T-cell (primary cell): ENCODE results near the gene CRYBG3. TPM values are rescaled to one million over a fixed set of nuclear protein-coding genes. Genes with fewer than 3 reads are reported as not detected.

Experiments used
- ATAC-seq, 4 experiments: fragments of 200-7000 bp in 3 of 4; fragments of 150-1000 bp in 1 of 4; cut with Tn5 transposase; replicated peaks in 1 of 4; 1 replicate in 3 of 4; 2 replicates in 1 of 4; pipeline ENCODE4 v1.10.0; 2021; ENCODE audit warnings: moderate library complexity in 3 of 4, mild to moderate bottlenecking in 2 of 4, moderate number of reproducible peaks in 1 of 4
- CTCF ChIA-PET, 2 donors: fragments of 300-600 bp; sonication (Branson Sonifier 250); formaldehyde crosslinking; loops; one replicate each; lab custom pipeline; 2022; ENCODE audit warnings: antibody characterized with exemption in 2 of 2; lab: Charles Lee
- POLR2A ChIA-PET, 2 donors: fragments of 300-600 bp; sonication (Branson Sonifier 250); formaldehyde crosslinking; loops; one replicate each; lab custom pipeline; 2022; ENCODE audit warnings: antibody characterized with exemption in 2 of 2; lab: Charles Lee
- DNase-seq, 35 experiments: peaks; one replicate each; pipeline versions ENCODE4 v3.0.0 to v3.0.0-alpha.2; 2013 to 2023
- H3K27ac ChIP-seq: one replicate; pipeline ENCODE4 v1.5.1; 2013; ENCODE audit warnings: low read length
- H3K27me3 ChIP-seq, 2 experiments: replicated peaks in 1 of 2; 1 replicate in 1 of 2; 2 replicates in 1 of 2; pipeline versions ENCODE4 v1.6.1 to v1.7.0; 2013; ENCODE audit warnings: low read length in 1 of 2, mixed read lengths in 1 of 2; ENCODE audit not compliant: control insufficient read depth in 2 of 2, insufficient read depth in 2 of 2; ENCODE audit errors: extremely low read depth in 1 of 2
- H3K36me3 ChIP-seq, 2 donors: 1 replicate in 1 of 2; 2 replicates in 1 of 2; pipeline versions ENCODE4 v1.6.1 to v1.7.0; 2013; ENCODE audit warnings: low read length in 1 of 2; ENCODE audit not compliant: control insufficient read depth in 2 of 2, insufficient read depth in 1 of 2; ENCODE audit errors: extremely low read depth in 1 of 2
- H3K4me1 ChIP-seq, 2 experiments: 1 replicate in 1 of 2; 2 replicates in 1 of 2; pipeline versions ENCODE4 v1.6.1 to v1.7.0; 2013; ENCODE audit warnings: low read length in 2 of 2, mixed read lengths in 1 of 2; ENCODE audit not compliant: insufficient read depth in 2 of 2, control insufficient read depth in 1 of 2; ENCODE audit errors: extremely low read depth in 1 of 2
- H3K4me3 ChIP-seq, 2 donors: 1 replicate in 1 of 2; 2 replicates in 1 of 2; pipeline versions ENCODE4 v1.5.1 to v1.7.0; 2013; ENCODE audit warnings: mild to moderate bottlenecking in 2 of 2, low read length in 1 of 2, moderate library complexity in 1 of 2; ENCODE audit not compliant: control insufficient read depth in 1 of 2; ENCODE audit errors: extremely low read depth in 1 of 2
- H3K9me3 ChIP-seq: 2 replicates; pipeline ENCODE4 v1.7.0; 2013
- H3K27ac Mint-ChIP-seq, 2 donors: one replicate each; pipeline ENCODE4 v1.8.0; 2020 to 2021; ENCODE audit warnings: mild to moderate bottlenecking in 2 of 2, mixed read lengths in 2 of 2
- H3K27me3 Mint-ChIP-seq, 2 donors: one replicate each; pipeline ENCODE4 v1.8.0; 2021 to 2022; ENCODE audit warnings: mixed read lengths in 2 of 2
- H3K36me3 Mint-ChIP-seq: one replicate; pipeline ENCODE4 v1.8.0; 2021; ENCODE audit warnings: mixed read lengths
- H3K4me1 Mint-ChIP-seq, 3 donors: one replicate each; pipeline ENCODE4 v1.8.0; 2020 to 2022; ENCODE audit warnings: mixed read lengths in 3 of 3, mild to moderate bottlenecking in 1 of 3
- H3K4me3 Mint-ChIP-seq, 3 donors: one replicate each; pipeline ENCODE4 v1.8.0; 2020 to 2022; ENCODE audit warnings: mild to moderate bottlenecking in 3 of 3, mixed read lengths in 3 of 3, moderate library complexity in 3 of 3
- H3K9me3 Mint-ChIP-seq, 3 donors: one replicate each; pipeline ENCODE4 v1.8.0; 2020 to 2022; ENCODE audit warnings: mixed read lengths in 3 of 3
- WGBS: methylation state at CpG from one replicate; pipeline ENCODE4 v1.1.5; 2013; ENCODE audit warnings: missing lambda C conversion rate; ENCODE audit not compliant: insufficient coverage; 5-methylcytosine and 5-hydroxymethylcytosine counted together
- total RNA-seq, 35 experiments: library from RNA in 6 of 35; stranded (reverse) in 6 of 35; fragments of 120-200 nt in 1 of 35; gene quantifications; one replicate each; pipeline versions ENCODE4 v1.2.1 to v1.2.4 and lab custom pipeline; 2013 to 2026

The CRYBG3 gene
- total RNA-seq, 5 donors from 2014 or later (not counting 1 experiment from before 2014, with no cell fraction given), result 3.1 to 5.8 (median 5.3) TPM

GRCh38 chr3:97892852-97893251, 71.0 kb downstream of the CRYBG3 start:
- Mint-ChIP-seq H3K27me3 (no peaks in the 10 kb centered on the region), H3K4me1 (no peaks in the 10 kb centered on the region), H3K9me3 (no peaks in the 10 kb centered on the region), H3K36me3 (peaks cover 29% of the 10 kb centered on the region), H3K27ac (no peak overlapping the region), H3K4me3 (no peak overlapping the region)
- Histone ChIP-seq H3K4me3 (no peak overlapping the region), H3K36me3 (no peaks in the 10 kb centered on the region), H3K27ac (no peak overlapping the region), H3K4me1 (no peaks in the 10 kb centered on the region), H3K27me3 (no peaks in the 10 kb centered on the region), H3K9me3 (no peaks in the 10 kb centered on the region)
- ATAC-seq, result no peak
- ChIA-PET CTCF (no interaction called here), POLR2A (interaction anchor here in 1 of 2 donors (0.7 kb wide), 1 partner anchor 677 kb away, joined by 4 read pairs; no protein-coding TSS in a partner anchor)
- DNase-seq, result no peak
- no CpG with 5 or more reads among the region's 1 CpG for WGBS

DNA sequence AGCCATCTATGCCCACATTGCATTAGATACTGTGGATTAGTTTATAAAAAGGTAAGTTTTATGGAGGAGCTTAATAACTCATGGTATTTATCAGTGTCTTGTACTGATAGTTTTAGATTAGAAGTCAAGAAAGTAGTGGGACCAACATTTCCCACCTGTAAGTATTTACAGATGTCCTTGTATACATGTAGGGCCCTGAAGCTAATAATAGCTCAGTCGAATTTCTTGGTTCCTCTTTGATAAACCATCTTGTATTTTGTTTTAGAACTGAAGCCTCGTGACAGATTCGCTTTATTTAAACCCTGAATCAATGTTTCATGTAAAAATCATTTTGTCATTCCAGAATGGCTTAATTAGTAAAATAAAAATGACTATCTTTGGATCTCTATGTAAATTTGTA, 73.4 kb downstream of the CRYBG3 start:
- no peak overlapping the region for H3K4me3 ChIP-seq
- CTCF ChIA-PET, result interaction anchor here in 1 of 2 donors (0.7 kb wide), 1 partner anchor 74 kb away, joined by 4 read pairs; the partner anchor contains the start of gene CRYBG3
- WGBS, result no CpG with 5 or more reads among the region's 3 CpGs

DNA sequence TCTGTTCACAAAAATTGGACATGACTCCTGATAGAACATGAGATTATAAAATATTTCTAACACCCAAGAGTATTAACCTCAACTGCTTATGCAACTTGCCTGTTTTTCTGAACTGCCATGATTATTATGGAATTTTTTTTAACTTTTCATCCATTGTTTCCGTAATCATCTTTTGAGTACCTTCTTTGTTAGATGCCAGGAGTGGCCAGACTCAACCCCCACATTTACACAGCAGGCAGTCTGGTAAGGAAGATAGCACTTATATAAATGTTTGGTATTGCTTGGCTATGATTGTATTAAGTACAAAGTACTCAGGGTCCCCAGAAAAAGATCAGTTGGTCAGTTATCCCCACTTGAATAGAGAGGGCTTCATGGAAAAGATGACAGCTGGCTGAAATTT, 74.3 kb downstream of the CRYBG3 start:
- DNase-seq, result no peak
- ChIA-PET CTCF (interaction anchor here in 1 of 2 donors (0.5 kb wide), 1 partner anchor 173 kb away, joined by 3 read pairs; no protein-coding TSS in a partner anchor), POLR2A (no interaction called here)
- Histone ChIP-seq H3K4me1 (no peaks in the 10 kb centered on the region), H3K9me3 (no peaks in the 10 kb centered on the region), H3K4me3 (no peak overlapping the region), H3K27ac (no peak overlapping the region), H3K27me3 (no peaks in the 10 kb centered on the region), H3K36me3 (no peaks in the 10 kb centered on the region)
- ATAC-seq, result no peak
- Mint-ChIP-seq H3K27ac (no peak overlapping the region), H3K9me3 (no peaks in the 10 kb centered on the region), H3K4me3 (no peak overlapping the region), H3K4me1 (peaks cover 0 to 5% (median 2%) of the 10 kb centered on the region in 3 donors), H3K27me3 (no peaks in the 10 kb centered on the region), H3K36me3 (peaks cover 34% of the 10 kb centered on the region)
- no CpG with 5 or more reads among the region's 1 CpG for WGBS

More for the DNA sequence above, 73.4 kb downstream of the CRYBG3 start:
- DNase-seq (no peak), ATAC-seq (no peak)
- Histone ChIP-seq H3K4me1 (no peaks in the 10 kb centered on the region), H3K27me3 (no peaks in the 10 kb centered on the region), H3K9me3 (no peaks in the 10 kb centered on the region), H3K36me3 (no peaks in the 10 kb centered on the region), H3K27ac (no peak overlapping the region)
- Mint-ChIP-seq H3K4me3 (no peak overlapping the region), H3K27me3 (no peaks in the 10 kb centered on the region), H3K9me3 (no peaks in the 10 kb centered on the region), H3K27ac (no peak overlapping the region), H3K4me1 (no peaks in the 10 kb centered on the region), H3K36me3 (peaks cover 31% of the 10 kb centered on the region)
- POLR2A ChIA-PET, result no interaction called here

DNA sequence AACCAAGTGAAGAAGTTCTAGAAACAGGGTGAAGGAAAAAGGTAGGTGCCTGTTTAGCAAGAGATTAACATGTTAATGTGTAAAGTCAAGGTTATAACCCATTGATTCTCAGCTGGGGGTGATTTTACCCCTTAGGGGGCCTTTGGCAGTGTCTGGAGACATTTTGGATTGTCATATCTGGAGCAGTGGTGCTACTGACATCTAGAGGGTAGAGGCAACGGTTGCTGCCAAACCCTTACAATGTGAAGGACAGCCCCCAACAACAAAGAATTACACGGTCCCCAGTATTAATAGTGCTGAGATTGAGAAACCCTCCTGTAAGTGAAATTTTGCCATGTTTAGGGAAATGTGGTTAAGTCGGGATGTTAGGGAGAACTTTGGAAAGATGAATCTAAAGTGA, 74.7 kb downstream of the CRYBG3 start:
- no peak overlapping the region for H3K27ac ChIP-seq
- Mint-ChIP-seq H3K27ac (no peak overlapping the region), H3K4me3 (no peak overlapping the region), H3K36me3 (peaks cover 37% of the 10 kb centered on the region), H3K4me1 (peaks cover 4 to 9% (median 6%) of the 10 kb centered on the region in 3 donors), H3K27me3 (no peaks in the 10 kb centered on the region), H3K9me3 (no peaks in the 10 kb centered on the region)
- no peak for DNase-seq
- 100% methylated on average over 1 of the region's 3 CpGs for WGBS
- no peaks in the 10 kb centered on the region for H3K9me3 ChIP-seq
- no peak for ATAC-seq
- ChIA-PET POLR2A (no interaction called here), CTCF (interaction anchor here in 1 of 2 donors (0.5 kb wide), 1 partner anchor 174 kb away, joined by 3 read pairs; no protein-coding TSS in a partner anchor)
- no peaks in the 10 kb centered on the region for H3K4me1 ChIP-seq
- H3K36me3 ChIP-seq, result no peaks in the 10 kb centered on the region
- H3K4me3 ChIP-seq, result no peak overlapping the region
- no peaks in the 10 kb centered on the region for H3K27me3 ChIP-seq

GRCh38 chr3:97899331-97899730, 77.5 kb downstream of the CRYBG3 start:
- CTCF ChIA-PET, result no interaction called here
- Histone ChIP-seq H3K4me3 (no peak overlapping the region), H3K4me1 (no peaks in the 10 kb centered on the region), H3K27me3 (no peaks in the 10 kb centered on the region), H3K36me3 (no peaks in the 10 kb centered on the region), H3K27ac (no peak overlapping the region), H3K9me3 (no peaks in the 10 kb centered on the region)
- DNase-seq (no peak), ATAC-seq (no peak)
- Mint-ChIP-seq H3K27ac (no peak overlapping the region), H3K4me3 (no peak overlapping the region), H3K4me1 (peaks cover 8 to 14% (median 10%) of the 10 kb centered on the region in 3 donors), H3K27me3 (no peaks in the 10 kb centered on the region), H3K36me3 (peaks cover 36% of the 10 kb centered on the region), H3K9me3 (peaks cover 0 to 13% (median 0%) of the 10 kb centered on the region in 3 donors)
- POLR2A ChIA-PET, result no interaction called here

GRCh38 chr3:97901313-97902248, 79.8 kb downstream of the CRYBG3 start:
- Mint-ChIP-seq H3K27ac (peak overlapping the region in 1 of 2 donors; percentile 12), H3K36me3 (peaks cover 20% of the 10 kb centered on the region), H3K9me3 (peaks cover 0 to 14% (median 0%) of the 10 kb centered on the region in 3 donors), H3K4me1 (peaks cover 8 to 14% (median 10%) of the 10 kb centered on the region in 3 donors), H3K4me3 (no peak overlapping the region), H3K27me3 (no peaks in the 10 kb centered on the region)
- no peaks in the 10 kb centered on the region for H3K9me3 ChIP-seq
- WGBS, result no CpG with 5 or more reads among the region's 4 CpGs
- ATAC-seq (no peak), DNase-seq (no peak)
- H3K4me3 ChIP-seq, result no peak overlapping the region
- no peak overlapping the region for H3K27ac ChIP-seq
- POLR2A ChIA-PET, result no interaction called here
- CTCF ChIA-PET, result interaction anchor here in 1 of 2 donors (0.6 to 0.7 kb wide), 2 partner anchors 89 to 118 kb away, joined by 3 to 5 read pairs; no protein-coding TSS in a partner anchor
- no peaks in the 10 kb centered on the region for H3K4me1 ChIP-seq
- no peaks in the 10 kb centered on the region for H3K27me3 ChIP-seq
- no peaks in the 10 kb centered on the region for H3K36me3 ChIP-seq
